GM04503 (cell line): ENCODE data around the gene SYNJ2.

ENCODE experiments used
- DNase-seq: peaks from one replicate; pipeline ENCODE4 v3.0.0-alpha.2; 2012; ENCODE audit warnings: low read depth

The SYNJ2 gene

GRCh38 chr6:158080849-158081656 lies 99.4 kb downstream of the SYNJ2 start:
- DNase-seq, result no peak

DNA sequence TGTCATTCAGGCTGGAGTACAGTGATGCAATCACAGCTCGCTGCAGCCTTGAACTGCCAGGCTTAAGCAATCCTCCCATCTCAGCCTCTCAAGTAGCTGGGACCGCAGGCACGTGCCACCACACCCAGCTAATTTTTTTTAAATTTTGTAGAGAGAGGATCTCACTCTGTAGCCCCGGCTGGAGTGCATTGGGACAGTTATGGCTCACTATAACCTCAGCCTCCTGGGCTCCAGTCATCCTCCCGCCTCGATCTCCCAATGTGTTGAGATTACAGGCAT lies 99.9 kb downstream of the SYNJ2 start:
- no peak for DNase-seq

- no peak for DNase-seq
These were observed 102.0 kb downstream of the SYNJ2 start for GRCh38 chr6:158083455-158084325.

DNA sequence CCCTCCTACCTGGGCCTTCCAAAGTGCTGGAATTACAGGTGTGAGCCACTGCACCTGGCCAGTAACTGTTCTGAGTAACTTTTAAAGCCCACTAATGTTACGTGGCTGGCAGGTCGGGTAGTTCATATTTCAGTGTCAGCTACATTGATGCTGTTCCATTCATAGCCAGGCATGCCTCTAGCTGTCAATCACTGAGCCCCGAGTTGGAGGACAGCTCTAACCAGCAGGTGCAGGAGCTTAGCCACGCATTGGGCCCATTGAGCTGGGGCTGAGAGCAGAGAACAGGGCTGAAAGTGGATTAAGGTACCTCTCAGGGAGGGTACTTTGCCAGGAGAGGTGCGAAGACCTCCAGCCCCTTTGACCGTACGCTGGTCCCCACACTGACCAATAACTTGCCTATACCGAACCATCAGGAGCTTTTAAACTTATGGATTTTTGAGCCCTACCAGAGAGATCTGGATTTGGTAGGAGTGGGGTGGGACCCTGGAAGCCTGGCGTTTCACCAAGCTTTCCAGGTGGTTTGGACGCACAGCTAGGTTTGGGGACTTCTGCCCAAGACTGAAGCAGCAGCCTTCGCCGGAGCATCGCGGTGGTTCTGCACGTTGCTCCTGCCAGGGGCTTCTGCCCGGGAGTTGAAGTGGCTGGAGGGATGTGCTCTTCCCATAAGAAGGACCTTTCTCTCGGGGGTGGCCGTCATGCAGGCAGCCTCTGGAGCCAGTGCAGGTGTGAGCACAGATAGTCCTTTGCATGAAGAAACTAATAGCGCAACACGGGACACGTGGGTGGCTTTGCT lies 103.8 kb downstream of the SYNJ2 start:
- no peak for DNase-seq

- DNase-seq, result no peak
These were observed 104.4 kb downstream of the SYNJ2 start for GRCh38 chr6:158086054-158086503.

DNA sequence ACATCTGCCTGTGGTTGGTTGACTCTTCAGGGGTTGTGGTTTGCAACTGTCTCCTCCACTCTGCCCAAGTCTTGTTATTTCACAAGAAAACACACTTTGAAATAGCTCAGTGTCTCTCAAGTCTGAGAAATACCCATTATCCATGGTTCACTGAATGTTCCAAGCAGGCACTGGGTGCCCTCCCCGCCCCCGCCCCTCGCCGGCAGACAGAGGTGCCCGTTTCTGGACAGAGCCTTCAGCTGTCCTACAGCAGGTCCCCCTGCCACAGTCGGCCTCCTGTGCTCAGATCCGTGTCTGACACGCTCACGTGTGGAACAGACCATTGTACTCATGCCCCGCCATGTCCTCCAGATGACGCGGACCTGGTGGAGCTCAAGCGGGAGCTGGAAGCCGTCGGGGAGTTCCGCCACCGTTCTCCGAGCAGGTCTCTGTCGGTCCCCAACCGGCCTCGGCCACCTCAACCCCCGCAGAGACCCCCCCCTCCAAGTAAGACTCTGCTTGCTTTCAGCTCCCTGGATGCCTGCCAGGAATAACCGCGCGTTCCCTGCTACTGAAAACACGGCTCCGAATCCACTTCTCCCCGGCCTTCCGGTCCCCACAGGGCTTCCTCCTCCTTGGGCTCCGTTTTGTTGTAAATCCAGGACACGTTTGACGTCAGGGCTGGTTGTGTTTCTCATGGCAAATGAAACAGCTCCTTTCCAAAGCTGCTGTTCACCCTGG lies 105.0 kb downstream of the SYNJ2 start:
- peak; percentile 60 for DNase-seq

DNA sequence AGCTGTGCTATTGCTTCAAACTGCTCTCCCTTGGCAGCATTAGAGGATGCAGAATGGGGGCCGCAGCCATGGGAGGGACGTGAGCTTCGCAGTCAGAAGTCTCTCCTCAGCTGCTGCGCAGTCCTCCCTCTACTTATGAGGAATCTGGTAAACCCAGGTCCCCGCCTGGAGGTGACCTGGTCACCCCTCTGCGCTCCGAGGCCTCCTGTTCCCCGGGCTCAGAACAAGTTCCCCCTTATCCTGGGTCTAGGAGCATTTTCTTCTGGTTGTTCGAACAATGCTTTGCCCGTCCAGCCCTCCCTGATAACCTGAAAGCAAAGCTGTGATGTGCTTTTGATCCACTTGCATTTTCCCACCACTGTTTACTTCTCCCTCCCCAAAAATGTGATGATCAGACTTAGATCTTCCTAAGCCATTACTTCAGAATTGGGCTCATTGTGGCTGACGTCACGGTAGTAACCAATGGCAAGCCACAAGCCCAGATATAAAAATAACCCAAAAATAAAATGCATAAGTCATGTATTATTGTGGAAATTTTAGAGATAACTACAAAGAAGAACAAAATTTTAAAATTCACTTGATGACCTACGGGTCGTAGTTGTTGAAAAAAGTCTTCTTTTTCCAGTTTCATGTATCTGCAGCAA lies 105.7 kb downstream of the SYNJ2 start:
- no peak for DNase-seq

DNA sequence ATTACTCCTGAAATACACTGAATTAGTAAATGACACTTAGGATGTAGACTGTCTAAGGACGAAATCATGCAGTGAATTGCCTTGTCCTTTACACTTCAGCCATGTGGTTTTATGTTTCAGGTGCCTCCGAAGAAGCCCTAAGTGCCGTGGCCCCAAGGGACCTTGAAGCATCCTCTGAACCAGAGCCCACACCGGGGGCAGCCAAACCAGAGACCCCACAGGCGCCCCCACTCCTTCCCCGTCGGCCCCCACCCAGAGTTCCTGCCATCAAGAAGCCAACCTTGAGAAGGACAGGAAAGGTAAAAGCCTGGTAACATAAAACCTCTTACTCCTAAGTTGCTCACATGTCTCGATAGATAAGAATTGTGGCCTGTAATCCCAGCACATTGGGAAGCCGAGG lies 111.1 kb downstream of the SYNJ2 start:
- DNase-seq, result no peak

- DNase-seq, result no peak
These were observed 113.4 kb downstream of the SYNJ2 start for GRCh38 chr6:158095031-158095430.

DNA sequence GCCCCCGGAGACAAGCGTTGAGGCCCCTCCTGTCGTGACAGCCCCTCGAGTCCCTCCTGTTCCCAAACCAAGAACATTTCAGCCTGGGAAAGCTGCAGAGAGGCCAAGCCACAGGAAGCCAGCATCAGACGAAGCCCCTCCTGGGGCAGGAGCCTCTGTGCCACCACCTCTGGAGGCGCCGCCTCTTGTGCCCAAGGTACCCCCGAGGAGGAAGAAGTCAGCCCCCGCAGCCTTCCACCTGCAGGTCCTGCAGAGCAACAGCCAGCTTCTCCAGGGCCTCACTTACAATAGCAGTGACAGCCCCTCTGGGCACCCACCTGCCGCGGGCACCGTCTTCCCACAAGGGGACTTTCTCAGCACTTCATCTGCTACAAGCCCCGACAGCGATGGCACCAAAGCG lies 114.0 kb downstream of the SYNJ2 start:
- DNase-seq, result no peak

- no peak for DNase-seq
These were observed 121.6 kb downstream of the SYNJ2 start for GRCh38 chr6:158103228-158103627.

GRCh38 chr6:158104696-158105095 lies 123.0 kb downstream of the SYNJ2 start:
- no peak for DNase-seq

- DNase-seq, result no peak
These were observed 128.1 kb downstream of the SYNJ2 start for GRCh38 chr6:158109748-158110147.

- DNase-seq, result no peak
These were observed 129.3 kb downstream of the SYNJ2 start for GRCh38 chr6:158110986-158111385.

DNA sequence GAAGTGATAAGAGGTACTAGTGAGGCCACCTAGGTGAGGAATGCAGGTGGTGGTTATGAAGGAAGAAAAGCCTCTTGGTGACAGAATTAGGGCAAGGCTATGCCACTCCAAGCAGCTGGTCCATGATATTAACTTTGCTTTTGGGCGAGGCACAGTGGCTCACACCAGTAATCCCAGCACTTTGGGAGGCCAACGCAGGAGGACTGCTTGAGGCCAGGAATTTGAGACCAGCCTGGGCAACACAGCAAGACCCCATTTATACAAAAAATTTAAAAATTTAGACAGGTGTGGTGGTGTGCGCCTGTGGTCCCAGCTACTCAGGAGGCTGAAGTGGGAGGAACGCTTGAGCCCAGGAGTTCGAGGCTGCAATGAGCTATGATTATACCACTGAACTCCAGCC lies 130.3 kb downstream of the SYNJ2 start:
- DNase-seq, result no peak

GRCh38 chr6:158113802-158114201 lies 132.1 kb downstream of the SYNJ2 start:
- DNase-seq, result no peak

GRCh38 chr6:158115102-158115501 lies 133.4 kb downstream of the SYNJ2 start:
- DNase-seq, result no peak

GRCh38 chr6:158115508-158115907 lies 133.8 kb downstream of the SYNJ2 start:
- DNase-seq, result no peak

DNA sequence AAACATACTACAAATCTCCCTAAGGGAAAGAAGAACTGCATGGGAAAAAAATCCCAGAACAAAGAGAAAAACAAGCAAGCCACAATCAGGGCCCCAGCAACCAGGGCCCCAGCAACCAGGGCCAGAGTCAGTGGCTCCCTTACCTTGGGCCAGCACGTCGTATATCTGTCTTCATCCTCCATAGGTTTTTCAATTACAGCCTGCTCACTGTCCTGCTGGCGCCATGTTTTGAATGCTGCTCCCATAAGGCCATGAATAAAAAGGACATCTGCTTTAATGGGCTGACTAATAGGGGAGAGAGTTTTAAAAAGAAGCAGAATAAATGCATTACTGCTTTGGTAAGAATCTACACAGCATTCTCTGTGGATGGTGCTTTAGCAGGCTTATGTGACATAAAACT lies 137.2 kb downstream of the SYNJ2 start:
- no peak for DNase-seq

- no peak for DNase-seq
These were observed 139.7 kb downstream of the SYNJ2 start for GRCh38 chr6:158121335-158121734.

GRCh38 chr6:158122048-158122447 lies 140.4 kb downstream of the SYNJ2 start:
- no peak for DNase-seq
